ENCODE data around the gene ACACA.

DNA sequence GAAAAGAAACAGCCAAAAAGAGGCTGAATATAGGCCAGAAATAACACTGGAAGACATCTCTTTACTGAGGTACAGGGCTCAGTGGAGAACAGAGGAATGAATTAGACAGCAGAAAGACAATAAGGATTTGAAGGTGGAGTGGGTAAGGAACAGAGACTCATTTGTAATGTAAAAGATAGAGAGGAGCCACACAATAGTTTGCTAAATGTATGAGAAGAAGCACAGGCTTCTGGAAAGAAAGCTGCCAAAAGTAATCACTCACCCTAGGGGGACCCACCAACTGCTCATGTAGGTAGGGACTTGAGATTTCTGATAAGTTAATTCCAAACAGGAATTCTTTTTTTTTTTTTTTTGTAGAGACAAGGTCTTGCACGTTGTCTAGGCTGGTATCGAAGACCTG, 271.1 kb downstream of the ACACA start:
- TF ChIP-seq, protein P1, sequence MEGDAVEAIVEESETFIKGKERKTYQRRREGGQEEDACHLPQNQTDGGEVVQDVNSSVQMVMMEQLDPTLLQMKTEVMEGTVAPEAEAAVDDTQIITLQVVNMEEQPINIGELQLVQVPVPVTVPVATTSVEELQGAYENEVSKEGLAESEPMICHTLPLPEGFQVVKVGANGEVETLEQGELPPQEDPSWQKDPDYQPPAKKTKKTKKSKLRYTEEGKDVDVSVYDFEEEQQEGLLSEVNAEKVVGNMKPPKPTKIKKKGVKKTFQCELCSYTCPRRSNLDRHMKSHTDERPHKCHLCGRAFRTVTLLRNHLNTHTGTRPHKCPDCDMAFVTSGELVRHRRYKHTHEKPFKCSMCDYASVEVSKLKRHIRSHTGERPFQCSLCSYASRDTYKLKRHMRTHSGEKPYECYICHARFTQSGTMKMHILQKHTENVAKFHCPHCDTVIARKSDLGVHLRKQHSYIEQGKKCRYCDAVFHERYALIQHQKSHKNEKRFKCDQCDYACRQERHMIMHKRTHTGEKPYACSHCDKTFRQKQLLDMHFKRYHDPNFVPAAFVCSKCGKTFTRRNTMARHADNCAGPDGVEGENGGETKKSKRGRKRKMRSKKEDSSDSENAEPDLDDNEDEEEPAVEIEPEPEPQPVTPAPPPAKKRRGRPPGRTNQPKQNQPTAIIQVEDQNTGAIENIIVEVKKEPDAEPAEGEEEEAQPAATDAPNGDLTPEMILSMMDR (IDR thresholded peaks at IDR 0.05) = no peak
- no peak for TF ChIP-seq POLR2AphosphoS5 (IDR thresholded peaks at IDR 0.05)
- no peak for TF ChIP-seq EP300 (IDR thresholded peaks at IDR 0.05)
- TF ChIP-seq POLR2A (IDR thresholded peaks at IDR 0.05) = no peak
